K562 (cell line): Measurements from ENCODE around the gene MCM5. TPM values are rescaled to one million over a fixed set of nuclear protein-coding genes. Genes with fewer than 3 reads are reported as not detected.

Source experiments
- ATAC-seq: fragments of 200-7000 bp; cut with Tn5 transposase; 3 replicates; pipeline ENCODE4 v1.9.1; 2020; ENCODE audit warnings: moderate library complexity
- BruUV-seq: library from RNA; stranded (reverse); fragments of 400-500 nt; replicated peaks from 2 replicates; lab custom pipeline; 2021; lab: Mats Ljungman, UMichigan
- CTCF ChIA-PET: fragments of 300-600 bp; formaldehyde crosslinking; extraction: SDS; loops from one replicate; lab custom pipeline; 2021; ENCODE audit warnings: low intra/inter-chr PET ratio; lab: Yijun Ruan, JAX
- POLR2A ChIA-PET: fragments of 300-600, 350-650 bp; sonication (Branson Sonifier 250); formaldehyde crosslinking; extraction: SDS; loops from one replicate; lab custom pipeline; 2021; ENCODE audit warnings: antibody characterized with exemption, inconsistent platforms; lab: Yijun Ruan, JAX
- DNase-seq, 4 experiments: peaks; one replicate each; pipeline versions ENCODE4 v3.0.0 to v3.0.0-alpha.2; 2011 to 2018; ENCODE audit warnings: low spot score in 3 of 4, mixed read lengths in 3 of 4; ENCODE audit errors: extremely low read depth in 1 of 4
- FAIRE-seq: peaks from 2 replicates; lab custom pipeline; 2011; peaks lifted over from hg19 to GRCh38; lab: Jason Lieb, UNC
- H2AFZ ChIP-seq: 2 replicates; pipeline ENCODE4 v1.6.0; 2011; ENCODE audit warnings: low read depth, low read length, control low read depth, inconsistent platforms
- H3K27ac ChIP-seq: fragments of 200-600 bp; 3 replicates; pipeline ENCODE4 v1.8.0; 2011; ENCODE audit warnings: low read depth, mild to moderate bottlenecking, control low read depth, inconsistent platforms, low read length, moderate library complexity, mixed read lengths; ENCODE audit errors: extremely low read depth
- H3K27me3 ChIP-seq, 2 experiments: fragments of 300-600 bp in 1 of 2; 2 replicates in 1 of 2; 3 replicates in 1 of 2; pipeline versions ENCODE4 v1.6.0 to v1.8.0; 2011; ENCODE audit warnings: inconsistent platforms in 2 of 2, low read length in 2 of 2, mild to moderate bottlenecking in 1 of 2, mixed read lengths in 1 of 2, moderate library complexity in 1 of 2; ENCODE audit not compliant: control insufficient read depth in 2 of 2, insufficient read depth in 2 of 2
- H3K36me3 ChIP-seq: fragments of 300-600 bp; 3 replicates; pipeline ENCODE4 v1.8.0; 2011; ENCODE audit warnings: mild to moderate bottlenecking, low read length, inconsistent platforms; ENCODE audit not compliant: control insufficient read depth, insufficient read depth
- H3K4me1 ChIP-seq, 2 experiments: fragments of 200-600 bp in 1 of 2; replicated peaks in 1 of 2; 2 replicates in 1 of 2; 3 replicates in 1 of 2; pipeline versions ENCODE4 v1.5.1 to v1.8.0; 2011; ENCODE audit warnings: inconsistent platforms in 2 of 2, low read length in 2 of 2, mild to moderate bottlenecking in 1 of 2, mixed read lengths in 1 of 2, moderate library complexity in 1 of 2; ENCODE audit not compliant: control insufficient read depth in 2 of 2, insufficient read depth in 2 of 2
- H3K4me2 ChIP-seq: 2 replicates; pipeline ENCODE4 v1.6.1; 2011; ENCODE audit warnings: low read length, control low read depth, inconsistent platforms, mixed read lengths; ENCODE audit not compliant: insufficient read depth
- H3K4me3 ChIP-seq: fragments of 200-600 bp; sonication (generic), shearing (Covaris generic); 2 replicates; pipeline ENCODE4 v1.5.1; 2016; ENCODE audit warnings: control low read depth, inconsistent platforms
- H3K79me2 ChIP-seq: fragments of 200-600 bp; 3 replicates; pipeline ENCODE4 v1.8.0; 2011; ENCODE audit warnings: low read length, inconsistent platforms; ENCODE audit not compliant: control insufficient read depth, insufficient read depth
- H3K9ac ChIP-seq, 2 experiments: 2 replicates each; pipeline versions ENCODE4 v1.6.0 to v1.6.1; 2011; ENCODE audit warnings: low read depth in 2 of 2, low read length in 2 of 2, control low read depth in 1 of 2, inconsistent platforms in 1 of 2, mild to moderate bottlenecking in 1 of 2, mixed read lengths in 1 of 2; ENCODE audit not compliant: insufficient read depth in 1 of 2
- H3K9me1 ChIP-seq: one replicate; pipeline ENCODE4 v1.6.0; 2011; ENCODE audit warnings: inconsistent platforms, mild to moderate bottlenecking, low read length, moderate library complexity; ENCODE audit not compliant: control insufficient read depth, insufficient read depth
- H3K9me3 ChIP-seq: replicated peaks from 2 replicates; pipeline ENCODE4 v1.5.1; 2011; ENCODE audit warnings: low read depth, low read length, inconsistent platforms; ENCODE audit not compliant: control insufficient read depth, insufficient read depth
- H4K20me1 ChIP-seq: replicated peaks from 2 replicates; pipeline ENCODE4 v1.6.1; 2011; ENCODE audit warnings: low read length, inconsistent platforms, mixed read lengths; ENCODE audit not compliant: control insufficient read depth, insufficient read depth
- CREB1 ChIP-seq, 2 experiments: sonication (generic) in 1 of 2; formaldehyde crosslinking in 1 of 2; IDR thresholded peaks; 2 replicates each; pipeline versions ENCODE4 v1.6.1 to v1.8.0; 2012 to 2022; ENCODE audit warnings: inconsistent platforms in 1 of 2, mild to moderate bottlenecking in 1 of 2, missing genetic modification reagents in 1 of 2, moderate library complexity in 1 of 2
- EGR1 ChIP-seq: fragments of 450-650 bp; conservative IDR thresholded peaks from 2 replicates; pipeline ENCODE4 v1.6.1; 2017; ENCODE audit warnings: mild to moderate bottlenecking
- FOSL1 ChIP-seq: fragments of 200-800 bp; sonication (Bioruptor generic); conservative IDR thresholded peaks from 2 replicates; pipeline ENCODE4 v1.6.1; 2016; ENCODE audit warnings: missing genetic modification characterization, missing compliant biosample characterization
- WGBS: fragments of 100-300 bp; shearing (Covaris generic); methylation state at CpG from one replicate; pipeline ENCODE4 v1.1.6; 2016; ENCODE audit warnings: low coverage, mixed read lengths; ENCODE audit not compliant: insufficient coverage; ENCODE audit errors: missing lambda C conversion rate; 5-methylcytosine and 5-hydroxymethylcytosine counted together
- in situ Hi-C: fragments of 300-500 bp; cut with MboI; formaldehyde crosslinking; loops from 4 replicates; pipeline ENCODE4 v1.15.0; 2018; ENCODE audit warnings: inconsistent platforms, mixed read lengths
- intact Hi-C: fragments of 100-400 bp; cut with micrococcal nuclease; formaldehyde crosslinking; loops from 2 replicates; pipeline ENCODE4 v1.14.2; 2022
- polyA plus RNA-seq, 8 experiments: library from polyadenylated mRNA; depleted of rRNA in 4 of 8; stranded (reverse) in 5 of 8; unstranded in 3 of 8; fragments of >200 nt; fragmentation: Nextera tagmentation in 2 of 8; fragmentation: Illumina TruSeq in 1 of 8; extraction: Ambion mirVana in 2 of 8; extraction: Trizol in 1 of 8; gene quantifications; 2 replicates each; pipeline versions ENCODE4 v1.2.1 to v1.2.3, GENCODE V29; 2011 to 2014; ENCODE audit warnings: inconsistent platforms in 1 of 8, missing spikeins in 1 of 8
- total RNA-seq, 7 experiments: library from RNA; depleted of rRNA in 6 of 7; stranded (reverse); fragments of >200 nt in 6 of 7; fragmentation: Illumina TruSeq in 2 of 7; extraction: Trizol in 2 of 7; gene quantifications; 2 replicates each; pipeline versions ENCODE4 v1.2.1 to v1.2.3, GENCODE V29; 2011 to 2021; ENCODE audit warnings: low replicate concordance in 1 of 7
- TF ChIP-seq, protein P1 (sequence below), 2 experiments: fragments of 450-650 bp in 1 of 2; sonication (generic) in 1 of 2; formaldehyde crosslinking in 1 of 2; IDR thresholded peaks in 1 of 2; conservative IDR thresholded peaks in 1 of 2; 2 replicates each; pipeline versions ENCODE4 v1.6.1 to v1.8.1; 2016 to 2023; ENCODE audit warnings: mild to moderate bottlenecking in 2 of 2, moderate library complexity in 2 of 2, inconsistent platforms in 1 of 2, missing genetic modification reagents in 1 of 2

The MCM5 gene
- total and polyA plus RNA-seq, 9 of the 15 experiments (the other 6 are each of a cell fraction or from before 2014, with no cell fraction given) = 5.6 to 180 (median 66.1) TPM

DNA sequence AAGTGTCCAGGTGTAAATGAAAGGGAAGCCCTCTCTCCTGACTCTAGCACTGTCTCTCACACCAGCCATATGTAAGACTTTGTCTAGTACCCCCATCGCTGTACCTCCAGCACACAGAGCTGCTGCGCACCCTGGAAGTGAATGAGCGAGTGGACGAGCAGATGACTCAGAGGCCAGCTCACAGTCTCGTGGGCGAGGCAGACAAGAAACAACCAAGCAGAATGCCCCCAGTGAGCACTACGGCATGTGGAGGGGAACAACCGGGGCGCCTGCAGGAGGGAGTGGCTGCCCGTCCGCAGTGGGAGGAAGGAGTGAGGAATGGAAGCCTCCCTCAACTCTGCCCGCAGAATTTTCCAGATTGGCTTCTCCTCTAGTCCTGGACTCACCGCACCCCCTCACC, 46.4 kb downstream of the MCM5 start:
- in situ Hi-C loops (no loop called here), intact Hi-C loops (no loop called here)
- Histone ChIP-seq H3K27me3 (no peaks in the 10 kb centered on the region), H3K4me1 (peaks cover 7 to 17% of the 10 kb centered on the region in 2 experiments; a peak in 4 of 5 replicates), H3K9me1 (no peaks in the 10 kb centered on the region), H3K79me2 (no peaks in the 10 kb centered on the region), H4K20me1 (no peaks in the 10 kb centered on the region), H3K9me3 (no peaks in the 10 kb centered on the region), H3K4me3 (no peak overlapping the region), H3K4me2 (no peak overlapping the region), H3K9ac (no peak overlapping the region), H2AFZ (no peak overlapping the region), H3K27ac (no peak overlapping the region), H3K36me3 (peaks cover 14% of the 10 kb centered on the region; the same call in 1 of the 3 replicates)
- DNase-seq (no peak), FAIRE-seq (no peak), ATAC-seq (no peak)
- CTCF ChIA-PET = no interaction called here
- 73% methylated on average over 2 of the region's 13 CpGs for WGBS
- 0 out of 2 replicates have a peak, but pooled peaks have one; percentile 20 for TF ChIP-seq EGR1
- peak; percentile 90 for TF ChIP-seq FOSL1 (tag)
- no peak for TF ChIP-seq CREB1 (IDR thresholded peaks at IDR 0.05)
- no peak for TF ChIP-seq CREB1 (CRISPR knock-in tag; IDR thresholded peaks at IDR 0.05)
- TF ChIP-seq, protein P1, sequence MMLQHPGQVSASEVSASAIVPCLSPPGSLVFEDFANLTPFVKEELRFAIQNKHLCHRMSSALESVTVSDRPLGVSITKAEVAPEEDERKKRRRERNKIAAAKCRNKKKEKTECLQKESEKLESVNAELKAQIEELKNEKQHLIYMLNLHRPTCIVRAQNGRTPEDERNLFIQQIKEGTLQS (IDR thresholded peaks at IDR 0.05) = peak; percentile 43; the same call in 1 of the 2 replicates
- TF ChIP-seq, protein P1 (CRISPR knock-in tag; conservative IDR thresholded peaks at IDR 0.05) = no peak
- BruUV-seq = no TSS peak
- POLR2A ChIA-PET = no interaction called here
